Sigmoid colon (tissue), 4 donors: ENCODE measurements around the gene TOR2A.

Experiments used
- POLR2A ChIP-seq, 2 donors: fragments of 450-650 bp; IDR thresholded peaks; one replicate each; pipeline ENCODE4 v1.6.1; 2016; ENCODE audit warnings: antibody characterized with exemption in 2 of 2, mild to moderate bottlenecking in 2 of 2, moderate library complexity in 2 of 2
- POLR2AphosphoS5 ChIP-seq, 4 donors: sonication (generic); formaldehyde crosslinking; IDR thresholded peaks; one replicate each; pipeline ENCODE4 v1.6.1; 2017; ENCODE audit warnings: antibody characterized with exemption in 4 of 4
- TF ChIP-seq, protein P1 (sequence below), 4 experiments: fragments of 450-650 bp in 3 of 4; fragments of 200-600 bp in 1 of 4; IDR thresholded peaks; one replicate each; pipeline ENCODE4 v1.5.1; 2016 to 2019; ENCODE audit warnings: antibody characterized with exemption in 4 of 4, mild to moderate bottlenecking in 3 of 4, moderate library complexity in 2 of 4

DNA sequence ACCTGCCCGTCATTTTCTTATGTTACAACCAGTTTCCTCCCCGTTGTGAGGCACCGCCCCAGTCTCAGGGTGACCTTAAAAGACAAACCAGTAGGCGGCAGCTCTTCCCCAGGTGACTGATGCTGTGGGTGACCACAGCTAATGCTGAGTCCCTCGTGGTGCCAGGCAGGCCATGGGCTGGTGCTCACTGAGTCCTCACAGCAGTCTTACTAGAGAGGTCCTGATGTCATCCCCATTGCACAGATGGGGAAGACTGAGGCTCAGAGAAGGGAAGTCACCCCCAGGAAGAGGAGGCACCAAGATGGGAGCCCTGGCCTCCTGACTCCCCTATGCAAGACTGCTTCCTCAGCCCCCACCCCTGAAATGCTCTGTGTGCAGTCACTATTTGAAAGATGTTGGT lies 27.3 kb downstream of the TOR2A start:
- TF ChIP-seq, protein P1, sequence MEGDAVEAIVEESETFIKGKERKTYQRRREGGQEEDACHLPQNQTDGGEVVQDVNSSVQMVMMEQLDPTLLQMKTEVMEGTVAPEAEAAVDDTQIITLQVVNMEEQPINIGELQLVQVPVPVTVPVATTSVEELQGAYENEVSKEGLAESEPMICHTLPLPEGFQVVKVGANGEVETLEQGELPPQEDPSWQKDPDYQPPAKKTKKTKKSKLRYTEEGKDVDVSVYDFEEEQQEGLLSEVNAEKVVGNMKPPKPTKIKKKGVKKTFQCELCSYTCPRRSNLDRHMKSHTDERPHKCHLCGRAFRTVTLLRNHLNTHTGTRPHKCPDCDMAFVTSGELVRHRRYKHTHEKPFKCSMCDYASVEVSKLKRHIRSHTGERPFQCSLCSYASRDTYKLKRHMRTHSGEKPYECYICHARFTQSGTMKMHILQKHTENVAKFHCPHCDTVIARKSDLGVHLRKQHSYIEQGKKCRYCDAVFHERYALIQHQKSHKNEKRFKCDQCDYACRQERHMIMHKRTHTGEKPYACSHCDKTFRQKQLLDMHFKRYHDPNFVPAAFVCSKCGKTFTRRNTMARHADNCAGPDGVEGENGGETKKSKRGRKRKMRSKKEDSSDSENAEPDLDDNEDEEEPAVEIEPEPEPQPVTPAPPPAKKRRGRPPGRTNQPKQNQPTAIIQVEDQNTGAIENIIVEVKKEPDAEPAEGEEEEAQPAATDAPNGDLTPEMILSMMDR (IDR thresholded peaks at IDR 0.05), result no peak
- TF ChIP-seq POLR2A (IDR thresholded peaks at IDR 0.05), result no peak
- no peak for TF ChIP-seq POLR2AphosphoS5 (IDR thresholded peaks at IDR 0.05)
